ENCODE results near the gene MT1F.

DNA sequence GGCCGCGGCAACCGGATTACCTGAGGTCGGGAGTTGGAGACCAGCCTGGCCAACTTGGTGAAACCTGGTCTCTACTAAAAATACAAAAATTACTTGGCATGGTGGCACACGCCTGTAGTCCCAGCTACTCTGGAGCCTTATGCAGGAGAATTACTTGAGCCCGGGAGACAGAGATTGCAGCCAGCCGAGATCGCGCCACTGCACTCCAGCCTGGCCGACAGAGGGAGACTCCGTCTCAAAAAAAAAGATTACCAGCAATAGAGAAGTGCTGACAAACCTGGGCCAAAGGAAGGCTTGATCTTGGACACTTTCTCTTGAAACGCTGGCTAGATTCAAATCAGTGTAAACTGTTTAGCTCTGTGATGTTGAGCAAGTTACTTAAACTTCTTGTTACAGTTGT, 16.2 kb downstream of the MT1F start:
- TF ChIP-seq, protein P1, sequence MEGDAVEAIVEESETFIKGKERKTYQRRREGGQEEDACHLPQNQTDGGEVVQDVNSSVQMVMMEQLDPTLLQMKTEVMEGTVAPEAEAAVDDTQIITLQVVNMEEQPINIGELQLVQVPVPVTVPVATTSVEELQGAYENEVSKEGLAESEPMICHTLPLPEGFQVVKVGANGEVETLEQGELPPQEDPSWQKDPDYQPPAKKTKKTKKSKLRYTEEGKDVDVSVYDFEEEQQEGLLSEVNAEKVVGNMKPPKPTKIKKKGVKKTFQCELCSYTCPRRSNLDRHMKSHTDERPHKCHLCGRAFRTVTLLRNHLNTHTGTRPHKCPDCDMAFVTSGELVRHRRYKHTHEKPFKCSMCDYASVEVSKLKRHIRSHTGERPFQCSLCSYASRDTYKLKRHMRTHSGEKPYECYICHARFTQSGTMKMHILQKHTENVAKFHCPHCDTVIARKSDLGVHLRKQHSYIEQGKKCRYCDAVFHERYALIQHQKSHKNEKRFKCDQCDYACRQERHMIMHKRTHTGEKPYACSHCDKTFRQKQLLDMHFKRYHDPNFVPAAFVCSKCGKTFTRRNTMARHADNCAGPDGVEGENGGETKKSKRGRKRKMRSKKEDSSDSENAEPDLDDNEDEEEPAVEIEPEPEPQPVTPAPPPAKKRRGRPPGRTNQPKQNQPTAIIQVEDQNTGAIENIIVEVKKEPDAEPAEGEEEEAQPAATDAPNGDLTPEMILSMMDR (IDR thresholded peaks at IDR 0.05) = peak; percentile 49 to 62
- TF ChIP-seq POLR2AphosphoS5 (IDR thresholded peaks at IDR 0.05) (no peak), EP300 (IDR thresholded peaks at IDR 0.05) (no peak), POLR2A (IDR thresholded peaks at IDR 0.05) (no peak)

Measured in suprapubic skin (tissue), 4 donors.